B cell (primary cell): ENCODE data around the gene CFB. TPM values are rescaled to one million over a fixed set of nuclear protein-coding genes. Genes with fewer than 3 reads are reported as not detected.

ENCODE experiments used
- ATAC-seq: fragments of 200-7000 bp; cut with Tn5 transposase; one replicate; pipeline ENCODE4 v1.10.0; 2021; ENCODE audit warnings: low read depth, mild to moderate bottlenecking, moderate number of reproducible peaks, moderate library complexity
- CTCF ChIA-PET: fragments of 350-600 bp; sonication (Branson Sonifier 250); formaldehyde crosslinking; loops from one replicate; lab custom pipeline; 2021; ENCODE audit warnings: antibody characterized with exemption, inconsistent platforms; lab: Charles Lee
- POLR2A ChIA-PET: fragments of 350-600 bp; sonication (Branson Sonifier 250); formaldehyde crosslinking; loops from one replicate; lab custom pipeline; 2021; ENCODE audit warnings: antibody characterized with exemption; lab: Charles Lee
- DNase-seq: peaks from one replicate; pipeline ENCODE4 v3.0.0; 2013
- H2AFZ ChIP-seq: 2 replicates; pipeline ENCODE4 v1.6.1; 2012; ENCODE audit warnings: mild to moderate bottlenecking, low read depth, low read length; ENCODE audit not compliant: insufficient read depth, poor library complexity, severe bottlenecking
- H3K27ac ChIP-seq, 2 donors: 1 replicate in 1 of 2; 2 replicates in 1 of 2; pipeline ENCODE4 v1.5.1; 2012 to 2013; ENCODE audit warnings: low read length in 2 of 2, mild to moderate bottlenecking in 2 of 2, moderate library complexity in 1 of 2
- H3K27me3 ChIP-seq, 4 experiments: fragments of 200-600 bp in 1 of 4; sonication (generic) in 1 of 4; replicated peaks in 1 of 4; 1 replicate in 2 of 4; 2 replicates in 2 of 4; pipeline versions ENCODE4 v1.6.1 to v1.7.0; 2013 to 2016; ENCODE audit warnings: low read length in 3 of 4, mild to moderate bottlenecking in 2 of 4, mixed read lengths in 1 of 4, moderate library complexity in 1 of 4; ENCODE audit not compliant: insufficient read depth in 4 of 4, control insufficient read depth in 3 of 4; ENCODE audit errors: control extremely low read depth in 1 of 4
- H3K36me3 ChIP-seq, 2 experiments: replicated peaks in 1 of 2; 1 replicate in 1 of 2; 2 replicates in 1 of 2; pipeline versions ENCODE4 v1.6.1 to v1.7.1; 2013; ENCODE audit warnings: low read length in 1 of 2; ENCODE audit not compliant: insufficient read depth in 2 of 2, control insufficient read depth in 1 of 2; ENCODE audit errors: control extremely low read depth in 1 of 2, extremely low read depth in 1 of 2
- H3K4me1 ChIP-seq, 2 donors: fragments of 200-600 bp in 1 of 2; sonication (generic) in 1 of 2; 1 replicate in 1 of 2; 2 replicates in 1 of 2; pipeline versions ENCODE4 v1.5.1 to v1.6.1; 2013 to 2017; ENCODE audit warnings: low read length in 2 of 2; ENCODE audit not compliant: control insufficient read depth in 2 of 2, insufficient read depth in 2 of 2
- H3K4me2 ChIP-seq: replicated peaks from 2 replicates; pipeline ENCODE3; 2012; ENCODE audit warnings: mild to moderate bottlenecking, low read depth, low read length; ENCODE audit not compliant: poor library complexity, severe bottlenecking
- H3K4me3 ChIP-seq, 5 experiments: fragments of 200-600 bp in 1 of 5; sonication (generic) in 1 of 5; 1 replicate in 3 of 5; 2 replicates in 2 of 5; pipeline versions ENCODE4 v1.5.1 to v1.7.0; 2011 to 2016; ENCODE audit warnings: low read length in 4 of 5, mild to moderate bottlenecking in 4 of 5, low read depth in 2 of 5, control low read depth in 1 of 5, moderate library complexity in 1 of 5; ENCODE audit not compliant: insufficient read depth in 1 of 5; ENCODE audit errors: control extremely low read depth in 1 of 5, extremely low read depth in 1 of 5
- H3K79me2 ChIP-seq: fragments of 200-600 bp; sonication (generic); one replicate; pipeline ENCODE4 v1.6.0; 2016; ENCODE audit warnings: low read length; ENCODE audit not compliant: control insufficient read depth, insufficient read depth
- H3K9ac ChIP-seq: fragments of 200-600 bp; sonication (generic); 2 replicates; pipeline ENCODE4 v1.6.1; 2017; ENCODE audit warnings: mild to moderate bottlenecking, low read length, moderate library complexity
- H3K9me3 ChIP-seq, 3 donors: one replicate each; pipeline versions ENCODE4 v1.6.1 to v1.7.1; 2013; ENCODE audit warnings: low read length in 2 of 3; ENCODE audit not compliant: control insufficient read depth in 2 of 3, insufficient read depth in 1 of 3; ENCODE audit errors: control extremely low read depth in 1 of 3
- H4K20me1 ChIP-seq: 2 replicates; pipeline ENCODE4 v1.6.0; 2012; ENCODE audit warnings: mild to moderate bottlenecking, low read length; ENCODE audit not compliant: insufficient read depth, control insufficient read depth, poor library complexity, severe bottlenecking
- H3K27ac Mint-ChIP-seq: one replicate; pipeline ENCODE4 v1.8.0; 2021; ENCODE audit warnings: mixed read lengths
- H3K27me3 Mint-ChIP-seq: one replicate; pipeline ENCODE4 v1.8.0; 2021; ENCODE audit warnings: mixed read lengths
- H3K4me1 Mint-ChIP-seq: one replicate; pipeline ENCODE4 v1.8.0; 2021; ENCODE audit warnings: mixed read lengths
- H3K4me3 Mint-ChIP-seq: one replicate; pipeline ENCODE4 v1.8.0; 2021; ENCODE audit warnings: mixed read lengths
- H3K9me3 Mint-ChIP-seq: one replicate; pipeline ENCODE4 v1.8.0; 2022; ENCODE audit warnings: mixed read lengths; ENCODE audit not compliant: insufficient read depth
- EZH2 ChIP-seq: IDR thresholded peaks from 2 replicates; pipeline ENCODE4 v1.6.1; 2012; ENCODE audit warnings: borderline replicate concordance, low read depth, mild to moderate bottlenecking, moderate library complexity, low read length; ENCODE audit not compliant: insufficient read depth, poor library complexity, severe bottlenecking
- WGBS: methylation state at CpG from one replicate; pipeline ENCODE4 v1.1.5; 2013; ENCODE audit warnings: missing lambda C conversion rate; ENCODE audit not compliant: insufficient coverage; 5-methylcytosine and 5-hydroxymethylcytosine counted together
- intact Hi-C: fragments of 100-400 bp; cut with micrococcal nuclease; formaldehyde crosslinking; loops from one replicate; pipeline ENCODE4 v1.10.0; 2022
- polyA plus RNA-seq: library from polyadenylated mRNA; depleted of rRNA; stranded (reverse); fragments of >200 nt; gene quantifications from 2 replicates; pipeline ENCODE4 v1.2.3, GENCODE V29; 2012
- total RNA-seq, 2 donors: library from RNA; stranded (reverse); fragments of 120-200 nt in 1 of 2; gene quantifications; 1 replicate in 1 of 2; 2 replicates in 1 of 2; pipeline versions ENCODE4 v1.2.3 to v1.2.4, GENCODE V29; 2013 to 2022
- TF ChIP-seq, protein P1 (sequence below): fragments of 200-600 bp; IDR thresholded peaks from one replicate; pipeline ENCODE4 v1.8.0; 2022; ENCODE audit warnings: antibody characterized with exemption, mild to moderate bottlenecking

CFB gene
- total and polyA plus RNA-seq, 2 donors (not counting 1 experiment from before 2014, with no cell fraction given), result not detected

DNA sequence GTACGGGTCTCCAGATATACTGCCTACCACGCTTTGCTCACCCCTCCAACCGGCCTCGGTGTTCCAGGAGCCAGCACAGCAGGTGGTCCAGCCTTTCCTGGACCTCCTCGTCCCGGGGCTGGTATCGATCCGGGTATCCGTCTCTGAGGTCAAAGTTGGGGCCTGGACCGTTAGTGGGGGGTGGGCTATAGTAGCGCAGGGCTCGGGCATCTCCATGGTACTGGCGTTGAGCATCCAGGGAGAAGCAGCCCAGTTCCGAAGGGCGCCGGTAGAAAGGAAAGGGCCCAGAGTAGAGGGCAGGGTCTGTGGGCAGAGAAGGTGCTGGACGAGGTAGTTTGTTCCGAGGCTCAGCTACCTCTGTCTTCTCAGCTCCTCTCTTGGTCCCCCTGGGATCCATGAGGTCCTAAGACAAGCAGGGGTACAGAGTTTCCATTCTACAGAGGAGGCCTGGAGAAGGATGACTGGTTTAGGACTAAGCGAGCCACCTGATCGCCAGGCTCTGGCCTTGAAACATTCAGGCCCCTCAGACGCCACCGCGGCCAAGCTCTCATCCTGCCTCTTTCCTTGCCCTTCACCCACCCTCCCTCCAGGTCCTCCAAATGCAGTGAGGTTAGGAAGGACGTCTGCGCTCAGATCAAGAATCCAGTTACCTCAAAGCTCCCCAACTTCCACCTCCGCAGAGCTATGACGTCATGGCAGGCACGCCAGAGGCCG is 25.5 kb downstream of the CFB start:
- ATAC-seq (no peak), DNase-seq (no peak)
- no peaks in the 10 kb centered on the region for H3K27me3 Mint-ChIP-seq
- Histone ChIP-seq H3K27ac (peak overlapping the region; percentile 96 to 100), H3K4me2 (peak overlapping the region; percentile 89), H3K9ac (peak overlapping the region; percentile 98), H3K4me1 (peaks cover 18 to 23% of the 10 kb centered on the region in 2 donors), H3K9me3 (no peaks in the 10 kb centered on the region), H3K27me3 (no peaks in the 10 kb centered on the region), H2AFZ (peak overlapping the region; percentile 77), H3K4me3 (peak overlapping the region; percentile 51 to 92 (median 80)), H3K79me2 (peaks cover 11% of the 10 kb centered on the region), H4K20me1 (no peaks in the 10 kb centered on the region), H3K36me3 (peaks cover 2 to 37% of the 10 kb centered on the region in 2 experiments)
- POLR2A ChIA-PET, result interaction anchor here (0.7 to 3.6 kb wide), 11 partner anchors 8 to 1354 kb away, joined by 3 to 24 read pairs (median 5); partner anchors contain the start of genes ATF6B, BAG6, DDX39B and EHMT2
- CTCF ChIA-PET, result interaction anchor here (1.2 to 1.8 kb wide), 2 partner anchors 12 to 21 kb away, joined by 3 to 10 read pairs; partner anchors contain the start of genes NELFE and SKIC2
- intact Hi-C loops, result loop anchor here (10.0 kb wide), 4 partner anchors 137 to 1907 kb away; partner anchors contain the start of genes CLIC1, HSD17B8, POLR1H and PPP1R11
- WGBS, result 29% methylated on average over 29 of the region's 29 CpGs
- no peaks in the 10 kb centered on the region for H3K9me3 Mint-ChIP-seq
- no peak for TF ChIP-seq EZH2
- TF ChIP-seq, protein P1, sequence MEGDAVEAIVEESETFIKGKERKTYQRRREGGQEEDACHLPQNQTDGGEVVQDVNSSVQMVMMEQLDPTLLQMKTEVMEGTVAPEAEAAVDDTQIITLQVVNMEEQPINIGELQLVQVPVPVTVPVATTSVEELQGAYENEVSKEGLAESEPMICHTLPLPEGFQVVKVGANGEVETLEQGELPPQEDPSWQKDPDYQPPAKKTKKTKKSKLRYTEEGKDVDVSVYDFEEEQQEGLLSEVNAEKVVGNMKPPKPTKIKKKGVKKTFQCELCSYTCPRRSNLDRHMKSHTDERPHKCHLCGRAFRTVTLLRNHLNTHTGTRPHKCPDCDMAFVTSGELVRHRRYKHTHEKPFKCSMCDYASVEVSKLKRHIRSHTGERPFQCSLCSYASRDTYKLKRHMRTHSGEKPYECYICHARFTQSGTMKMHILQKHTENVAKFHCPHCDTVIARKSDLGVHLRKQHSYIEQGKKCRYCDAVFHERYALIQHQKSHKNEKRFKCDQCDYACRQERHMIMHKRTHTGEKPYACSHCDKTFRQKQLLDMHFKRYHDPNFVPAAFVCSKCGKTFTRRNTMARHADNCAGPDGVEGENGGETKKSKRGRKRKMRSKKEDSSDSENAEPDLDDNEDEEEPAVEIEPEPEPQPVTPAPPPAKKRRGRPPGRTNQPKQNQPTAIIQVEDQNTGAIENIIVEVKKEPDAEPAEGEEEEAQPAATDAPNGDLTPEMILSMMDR, result no peak
- peak overlapping the region; percentile 100 for H3K27ac Mint-ChIP-seq
- H3K4me1 Mint-ChIP-seq, result peaks cover 34% of the 10 kb centered on the region
- H3K4me3 Mint-ChIP-seq, result peak overlapping the region; percentile 98
